ENCODE data around the gene IFNA5.

DNA sequence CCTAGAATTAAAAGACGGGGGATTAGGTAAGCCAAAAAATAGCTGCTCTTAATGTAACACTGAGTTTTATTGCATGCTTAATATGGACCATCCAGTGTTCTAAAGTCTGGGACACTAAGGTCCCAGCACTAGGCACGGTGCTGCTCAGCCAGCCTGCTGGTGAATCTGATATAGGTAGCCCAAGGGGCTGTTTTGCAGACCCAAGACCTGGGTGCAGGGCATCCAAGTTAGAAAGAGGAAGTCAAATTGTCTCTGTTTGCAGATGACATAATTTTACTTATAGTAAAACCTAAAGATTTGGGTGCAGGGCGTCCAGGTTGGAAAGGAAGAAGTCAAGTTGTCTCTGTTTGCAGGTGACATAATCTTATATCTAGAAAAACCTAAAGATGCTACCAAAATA is 17.8 kb downstream of the IFNA5 start:
- TF ChIP-seq, protein P1, sequence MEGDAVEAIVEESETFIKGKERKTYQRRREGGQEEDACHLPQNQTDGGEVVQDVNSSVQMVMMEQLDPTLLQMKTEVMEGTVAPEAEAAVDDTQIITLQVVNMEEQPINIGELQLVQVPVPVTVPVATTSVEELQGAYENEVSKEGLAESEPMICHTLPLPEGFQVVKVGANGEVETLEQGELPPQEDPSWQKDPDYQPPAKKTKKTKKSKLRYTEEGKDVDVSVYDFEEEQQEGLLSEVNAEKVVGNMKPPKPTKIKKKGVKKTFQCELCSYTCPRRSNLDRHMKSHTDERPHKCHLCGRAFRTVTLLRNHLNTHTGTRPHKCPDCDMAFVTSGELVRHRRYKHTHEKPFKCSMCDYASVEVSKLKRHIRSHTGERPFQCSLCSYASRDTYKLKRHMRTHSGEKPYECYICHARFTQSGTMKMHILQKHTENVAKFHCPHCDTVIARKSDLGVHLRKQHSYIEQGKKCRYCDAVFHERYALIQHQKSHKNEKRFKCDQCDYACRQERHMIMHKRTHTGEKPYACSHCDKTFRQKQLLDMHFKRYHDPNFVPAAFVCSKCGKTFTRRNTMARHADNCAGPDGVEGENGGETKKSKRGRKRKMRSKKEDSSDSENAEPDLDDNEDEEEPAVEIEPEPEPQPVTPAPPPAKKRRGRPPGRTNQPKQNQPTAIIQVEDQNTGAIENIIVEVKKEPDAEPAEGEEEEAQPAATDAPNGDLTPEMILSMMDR (IDR thresholded peaks at IDR 0.05 in 2 of 3, conservative IDR thresholded peaks at IDR 0.05 in 1 of 3; ENCODE audit: borderline replicate concordance in 1 of 3, insufficient read depth in 1 of 3, low read depth in 2 of 3, low read length in 2 of 3): no peak
- TF ChIP-seq EZH2 (IDR thresholded peaks at IDR 0.05): no peak

All from HCT116 (cell line).